ENCODE measurements around the gene GPR143.

- TF ChIP-seq CTCF (IDR thresholded peaks at IDR 0.05) (no peak), POLR2A (IDR thresholded peaks at IDR 0.05) (no peak)
Observed at GRCh38 chrX:9724711-9725110, 40.9 kb downstream of the GPR143 start.

All from sigmoid colon (tissue), 3 donors.